ENCODE data around the gene TCERG1L. TPM values are rescaled to one million over a fixed set of nuclear protein-coding genes. Genes with fewer than 3 reads are reported as not detected.

TCERG1L gene
- total and polyA plus RNA-seq, 4 donors = 0.02 to 0.09 (median 0.08) TPM; not detected in 1

GRCh38 chr10:131094527-131095312 is 216.8 kb downstream of the TCERG1L start:
- TF ChIP-seq CTCF (IDR thresholded peaks at IDR 0.05; ENCODE audit: control extremely low read depth, extremely low read depth) = no peak
- ATAC-seq (ENCODE audit: insufficient read depth, low FRiP score) (peak; percentile 70), DNase-seq (peak; percentile 91 to 94 (median 93))
- H3K9ac ChIP-seq (ENCODE audit: insufficient read depth in 1 of 2, low read length in 2 of 2) = peak overlapping the region in 1 of 2 donors; percentile 38
- peaks cover 0 to 38% (median 0%) of the 10 kb centered on the region in 5 donors for H3K4me1 ChIP-seq (ENCODE audit: control insufficient read depth in 5 of 5, insufficient read depth in 5 of 5, low read length in 5 of 5)
- no peaks in the 10 kb centered on the region for H3K36me3 ChIP-seq (ENCODE audit: control insufficient read depth in 4 of 4, insufficient read depth in 4 of 4, low read length in 4 of 4)
- 50 to 52% methylated on average over 22 to 29 of the region's 29 CpGs for WGBS, 2 donors
- no peak overlapping the region for H3K4me3 ChIP-seq
- no peak overlapping the region for H3K27ac ChIP-seq (ENCODE audit: low read depth in 1 of 2, low read length in 1 of 2)
- no peaks in the 10 kb centered on the region for H3K27me3 ChIP-seq (ENCODE audit: control insufficient read depth in 3 of 3, insufficient read depth in 3 of 3, low read length in 2 of 3)
- H3K9me3 ChIP-seq (ENCODE audit: control insufficient read depth in 4 of 4, insufficient read depth in 3 of 4, low read length in 3 of 4) = no peaks in the 10 kb centered on the region

- Histone ChIP-seq H3K27ac (ENCODE audit: low read depth in 1 of 2, low read length in 1 of 2) (no peak overlapping the region), H3K4me3 (no peak overlapping the region), H3K9me3 (ENCODE audit: control insufficient read depth in 4 of 4, insufficient read depth in 3 of 4, low read length in 3 of 4) (no peaks in the 10 kb centered on the region), H3K36me3 (ENCODE audit: control insufficient read depth in 4 of 4, insufficient read depth in 4 of 4, low read length in 4 of 4) (no peaks in the 10 kb centered on the region), H3K27me3 (ENCODE audit: control insufficient read depth in 3 of 3, insufficient read depth in 3 of 3, low read length in 2 of 3) (no peaks in the 10 kb centered on the region), H3K9ac (ENCODE audit: insufficient read depth in 1 of 2, low read length in 2 of 2) (no peak overlapping the region), H3K4me1 (ENCODE audit: control insufficient read depth in 5 of 5, insufficient read depth in 5 of 5, low read length in 5 of 5) (peaks cover 0 to 31% (median 0%) of the 10 kb centered on the region in 5 donors)
- no peak for TF ChIP-seq CTCF (IDR thresholded peaks at IDR 0.05; ENCODE audit: control extremely low read depth, extremely low read depth)
- no peak for ATAC-seq (ENCODE audit: insufficient read depth, low FRiP score)
- WGBS, 2 donors = 69 to 79% methylated on average over 19 of the region's 19 CpGs
- peak; percentile 38 to 73 (median 57) for DNase-seq
These were observed 217.6 kb downstream of the TCERG1L start for GRCh38 chr10:131093795-131094366.

GRCh38 chr10:131093346-131093745 is 218.2 kb downstream of the TCERG1L start:
- Histone ChIP-seq H3K4me3 (no peak overlapping the region), H3K9me3 (ENCODE audit: control insufficient read depth in 4 of 4, insufficient read depth in 3 of 4, low read length in 3 of 4) (no peaks in the 10 kb centered on the region), H3K27ac (ENCODE audit: low read depth in 1 of 2, low read length in 1 of 2) (no peak overlapping the region), H3K36me3 (ENCODE audit: control insufficient read depth in 4 of 4, insufficient read depth in 4 of 4, low read length in 4 of 4) (no peaks in the 10 kb centered on the region), H3K27me3 (ENCODE audit: control insufficient read depth in 3 of 3, insufficient read depth in 3 of 3, low read length in 2 of 3) (no peaks in the 10 kb centered on the region), H3K4me1 (ENCODE audit: control insufficient read depth in 5 of 5, insufficient read depth in 5 of 5, low read length in 5 of 5) (peaks cover 0 to 25% (median 0%) of the 10 kb centered on the region in 5 donors), H3K9ac (ENCODE audit: insufficient read depth in 1 of 2, low read length in 2 of 2) (no peak overlapping the region)
- DNase-seq (no peak), ATAC-seq (ENCODE audit: insufficient read depth, low FRiP score) (no peak)
- no peak for TF ChIP-seq CTCF (IDR thresholded peaks at IDR 0.05; ENCODE audit: control extremely low read depth, extremely low read depth)
- 94 to 96% methylated on average over 14 of the region's 14 CpGs for WGBS, 2 donors

Data from lung (tissue), 12 donors.